GM20000 (cell line): Measurements from ENCODE around the gene PLCH1.
"Not testable (repeated sequence)": the region's sequence is repeated elsewhere in the genome, so short reads cannot be mapped to it uniquely, and the experiment has no call there.

Experiments
- DNase-seq: peaks from one replicate; pipeline ENCODE4 v3.0.0; 2012; ENCODE audit warnings: low spot score
- CTCF ChIP-seq: IDR thresholded peaks from 2 replicates; pipeline ENCODE4 v1.5.1; 2012; ENCODE audit warnings: mild to moderate bottlenecking, control low read depth; ENCODE audit errors: extremely low read depth, missing control alignments

The PLCH1 gene

GRCh38 chr3:155631323-155632019 lies 113.4 kb downstream of the PLCH1 start:
- no peak for TF ChIP-seq CTCF
- no peak for DNase-seq

GRCh38 chr3:155629556-155629955 lies 115.3 kb downstream of the PLCH1 start:
- no peak for TF ChIP-seq CTCF
- DNase-seq = no peak

- TF ChIP-seq CTCF = no peak
- no peak for DNase-seq
These were observed 115.8 kb downstream of the PLCH1 start for GRCh38 chr3:155629056-155629455.

- DNase-seq = not testable (repeated sequence)
These were observed 122.2 kb downstream of the PLCH1 start for GRCh38 chr3:155622647-155623046.

GRCh38 chr3:155620552-155620951 lies 124.3 kb downstream of the PLCH1 start:
- DNase-seq = not testable (repeated sequence)

- TF ChIP-seq CTCF = no peak
- no peak for DNase-seq
These were observed 125.6 kb downstream of the PLCH1 start for GRCh38 chr3:155619118-155619915.

- no peak for DNase-seq
- no peak for TF ChIP-seq CTCF
These were observed 126.3 kb downstream of the PLCH1 start for GRCh38 chr3:155618543-155618942.

GRCh38 chr3:155617346-155617925 lies 127.4 kb downstream of the PLCH1 start:
- no peak for TF ChIP-seq CTCF
- no peak for DNase-seq

- DNase-seq = not testable (repeated sequence)
These were observed 129.7 kb downstream of the PLCH1 start for GRCh38 chr3:155615141-155615540.

- not testable (repeated sequence) for DNase-seq
These were observed 130.5 kb downstream of the PLCH1 start for GRCh38 chr3:155614410-155614809.
